IMR-90 (cell line): ENCODE data around the gene FHAD1.

ENCODE experiments used
- CEBPB ChIP-seq: IDR thresholded peaks from 2 replicates; pipeline ENCODE4 v1.6.1; 2012; ENCODE audit warnings: low read depth, low read length, improper control_type of control experiment
- CTCF ChIP-seq: conservative IDR thresholded peaks from 2 replicates; pipeline ENCODE4 v1.5.1; 2012; ENCODE audit warnings: mild to moderate bottlenecking, low read depth, low read length, improper control_type of control experiment
- ELK1 ChIP-seq: fragments of 150-350 bp; IDR thresholded peaks from 2 replicates; pipeline ENCODE4 v1.6.1; 2016; ENCODE audit warnings: low read depth, mild to moderate bottlenecking, low read length, moderate library complexity, borderline replicate concordance
- FOS ChIP-seq: fragments of 150-350 bp; IDR thresholded peaks from 2 replicates; pipeline ENCODE4 v1.6.1; 2016; ENCODE audit warnings: low read depth, low read length
- MAFK ChIP-seq: IDR thresholded peaks from 2 replicates; pipeline ENCODE4 v1.6.1; 2012; ENCODE audit warnings: low read depth, low read length, improper control_type of control experiment
- MAZ ChIP-seq: IDR thresholded peaks from 2 replicates; pipeline ENCODE4 v1.6.1; 2012; ENCODE audit warnings: low read depth, mild to moderate bottlenecking, low read length, improper control_type of control experiment, moderate library complexity, borderline replicate concordance
- MXI1 ChIP-seq: IDR thresholded peaks from 2 replicates; pipeline ENCODE4 v1.6.1; 2012; ENCODE audit warnings: low read depth, mild to moderate bottlenecking, low read length, moderate library complexity, borderline replicate concordance
- POLR2A ChIP-seq: IDR thresholded peaks from 2 replicates; pipeline ENCODE4 v1.6.1; 2012; ENCODE audit warnings: mild to moderate bottlenecking, low read depth, low read length
- RAD21 ChIP-seq: IDR thresholded peaks from 2 replicates; pipeline ENCODE4 v1.6.1; 2012; ENCODE audit warnings: low read length, improper control_type of control experiment
- RFX5 ChIP-seq: IDR thresholded peaks from 2 replicates; pipeline ENCODE4 v1.8.0; 2012; ENCODE audit warnings: low read depth, mild to moderate bottlenecking, low read length, moderate library complexity
- SMC3 ChIP-seq: fragments of 150-350 bp; IDR thresholded peaks from 2 replicates; pipeline ENCODE4 v1.6.1; 2016; ENCODE audit warnings: low read depth, mild to moderate bottlenecking, antibody characterized with exemption, low read length, moderate library complexity

GRCh38 chr1:15411593-15412137 is 164.6 kb downstream of the FHAD1 start:
- TF ChIP-seq CTCF (no peak), CEBPB (peak; percentile 49; the same call in 1 of the 2 replicates), RAD21 (no peak), MXI1 (0 out of 2 replicates have a peak, but pooled peaks have one; percentile 70), MAFK (no peak), RFX5 (no peak), FOS (no peak), SMC3 (no peak), MAZ (no peak; the same call in 1 of the 2 replicates), POLR2A (no peak), ELK1 (no peak)
